Measurements from ENCODE around the gene NHS.
"Not testable (repeated sequence)": the region's sequence is repeated elsewhere in the genome, so short reads cannot be mapped to it uniquely, and the experiment has no call there.

NHS gene

DNA sequence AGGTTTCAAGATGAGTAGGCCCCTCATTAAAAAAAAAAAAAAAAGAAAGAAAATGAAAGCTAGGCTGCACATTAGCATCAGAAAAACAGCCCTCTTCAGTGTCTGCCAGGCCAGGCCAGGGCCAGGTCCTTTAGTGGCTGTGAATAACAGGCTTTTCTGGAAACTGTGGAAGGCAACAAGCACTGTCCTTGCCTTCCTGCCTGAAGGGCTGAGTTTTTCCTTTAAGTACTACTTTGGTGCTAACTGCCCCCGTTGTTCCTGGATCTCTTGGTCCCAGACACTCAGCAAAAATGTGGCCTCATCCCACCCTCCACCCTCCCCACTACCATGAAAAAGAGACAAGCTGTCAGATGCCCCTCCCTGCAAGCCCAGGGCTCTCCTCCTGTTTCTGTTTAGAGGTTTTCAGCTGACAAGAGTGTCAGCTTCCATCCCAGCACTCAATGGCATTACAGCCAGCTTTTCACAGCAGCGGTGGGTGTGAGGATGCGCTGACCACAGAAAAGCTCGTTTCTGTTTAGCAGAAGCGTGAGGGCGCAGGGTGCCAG is 174.2 kb downstream of the NHS start:
- DNase-seq (ENCODE audit: low read depth in 2 of 2), result no peak

DNA sequence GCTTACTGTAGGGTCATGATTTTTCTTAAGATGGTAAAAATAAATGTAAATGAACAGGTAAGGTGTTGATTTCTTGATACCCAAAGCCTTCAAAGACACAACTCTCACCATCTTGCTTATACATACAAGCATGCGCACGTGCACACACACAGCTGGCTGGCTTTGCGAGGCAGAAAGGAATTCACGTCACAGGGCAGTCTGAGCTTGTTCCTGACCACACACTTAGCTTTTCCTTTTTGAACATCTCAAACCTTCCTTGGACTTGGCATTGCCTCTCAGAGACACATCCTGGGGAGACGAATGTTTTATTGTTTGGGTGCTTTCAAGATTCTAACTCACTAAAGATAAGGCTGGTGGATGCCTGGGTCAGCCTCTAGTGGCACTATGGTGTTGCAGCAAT is 175.0 kb downstream of the NHS start:
- no peak for DNase-seq (ENCODE audit: low read depth in 2 of 2)

DNA sequence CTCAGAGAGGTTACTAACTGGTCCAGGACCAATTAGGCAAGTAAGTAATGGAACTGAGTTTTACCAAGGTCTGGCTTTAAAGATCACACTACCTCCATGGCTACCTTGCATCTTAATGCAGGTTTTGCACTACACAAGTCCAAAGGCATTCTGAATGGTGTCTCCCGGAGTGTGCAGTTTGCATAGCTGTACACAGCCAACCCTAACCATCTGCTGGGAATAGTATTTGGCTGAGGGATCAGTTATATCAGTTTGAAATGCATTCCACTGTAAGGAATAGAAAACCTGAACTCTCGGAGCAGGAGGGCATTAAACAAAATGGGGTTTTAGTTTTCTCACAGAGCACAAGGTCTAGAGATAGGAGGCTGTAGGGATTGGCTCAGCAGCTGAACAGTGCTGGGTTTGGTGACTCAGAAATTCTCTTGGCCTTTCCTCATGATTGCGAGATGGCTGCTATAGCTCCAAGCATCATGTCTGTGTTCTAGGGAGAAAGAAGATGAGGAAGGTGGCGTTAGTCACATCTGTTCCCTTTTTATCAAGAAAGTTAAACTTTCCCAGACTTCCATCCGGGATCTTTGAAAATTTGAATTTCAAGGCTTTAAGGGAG is 177.1 kb downstream of the NHS start:
- no peak for DNase-seq (ENCODE audit: low read depth in 2 of 2)

DNA sequence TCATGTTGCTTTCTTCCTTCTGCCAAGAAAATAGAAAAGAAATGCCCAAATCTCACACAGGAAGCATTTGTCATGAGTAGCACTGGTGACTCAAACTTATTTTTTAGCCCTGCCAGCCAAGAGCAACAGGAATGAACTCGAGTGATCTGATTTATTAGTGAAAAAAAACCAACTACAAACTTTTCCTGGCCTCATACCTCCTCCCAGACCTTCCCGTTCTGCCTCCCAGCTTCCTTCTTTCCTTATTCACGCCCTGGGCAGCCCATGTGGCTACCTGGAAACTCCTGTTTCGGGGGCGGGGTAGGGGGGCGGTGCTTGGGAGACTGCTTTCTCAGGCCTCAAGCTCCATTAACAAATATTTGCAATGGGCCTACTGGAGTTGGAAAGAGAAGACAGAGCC is 178.5 kb downstream of the NHS start:
- DNase-seq (ENCODE audit: low read depth in 2 of 2), result no peak

DNA sequence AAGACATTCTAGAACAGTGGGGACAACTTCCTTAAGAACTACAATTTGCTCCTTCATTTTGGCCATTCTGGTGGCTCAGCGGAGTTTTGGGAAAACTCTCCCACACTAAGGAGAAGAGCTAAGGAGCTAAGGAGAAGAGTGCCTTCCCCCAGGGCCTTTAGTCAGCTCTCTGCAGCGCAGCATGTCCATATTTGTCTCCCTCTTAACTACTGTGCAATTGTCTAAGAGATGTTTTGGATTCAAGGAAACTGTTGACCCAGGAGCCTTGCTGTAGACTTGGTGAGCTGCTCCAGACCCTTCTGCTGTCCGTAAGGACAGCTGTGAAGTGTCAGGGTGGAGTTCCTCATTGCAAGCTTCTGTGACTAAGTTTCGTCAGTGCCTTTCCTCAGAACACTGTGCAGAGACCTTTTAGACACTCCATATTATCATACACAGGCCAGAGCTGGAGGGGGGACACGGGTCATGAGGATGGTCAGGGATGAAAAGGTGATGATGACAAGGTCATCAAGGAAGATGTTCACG is 179.0 kb downstream of the NHS start:
- no peak for DNase-seq (ENCODE audit: low read depth in 2 of 2)

DNA sequence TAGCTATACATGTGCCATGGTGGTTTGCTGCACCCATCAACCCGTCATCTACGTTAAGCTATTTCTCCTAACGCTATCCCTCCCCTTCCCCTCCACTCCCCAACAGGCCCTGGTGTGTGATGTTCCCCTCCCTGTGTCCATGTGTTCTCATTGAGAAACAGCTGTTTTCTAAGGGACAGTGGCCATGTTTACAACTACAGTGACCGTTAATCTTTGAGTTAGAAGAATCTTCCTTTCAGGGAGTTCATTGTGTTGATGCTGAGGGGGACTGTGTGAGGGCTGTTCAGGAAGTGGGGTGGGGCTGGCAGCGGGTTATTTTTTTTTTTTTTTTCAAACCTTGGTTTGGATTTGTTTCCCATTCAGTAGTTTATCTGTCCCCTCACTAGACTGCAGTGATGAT is 179.9 kb downstream of the NHS start:
- no peak for DNase-seq (ENCODE audit: low read depth in 2 of 2)

DNA sequence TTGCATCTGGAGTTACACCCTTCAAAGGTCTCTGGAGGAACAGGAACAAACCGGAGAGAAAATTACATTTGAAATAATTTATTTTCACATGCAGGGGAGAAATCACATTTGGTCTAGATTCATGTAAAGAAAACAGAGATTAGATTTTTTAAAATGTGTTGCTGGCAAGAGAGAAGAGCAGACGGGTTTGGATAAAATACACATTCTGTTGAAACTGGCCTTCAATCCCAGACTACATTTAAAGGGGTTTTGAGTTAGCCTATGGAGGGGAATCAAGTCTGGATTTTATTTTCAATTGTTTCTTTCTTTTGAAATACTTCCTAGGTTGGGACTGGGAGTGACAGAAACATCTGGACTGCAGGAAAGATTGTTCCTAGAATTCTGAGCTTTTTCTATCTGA is 180.8 kb downstream of the NHS start:
- no peak for DNase-seq (ENCODE audit: low read depth in 2 of 2)

GRCh38 chrX:17559728-17560379 is 184.9 kb downstream of the NHS start:
- no peak for DNase-seq (ENCODE audit: low read depth in 2 of 2)

DNA sequence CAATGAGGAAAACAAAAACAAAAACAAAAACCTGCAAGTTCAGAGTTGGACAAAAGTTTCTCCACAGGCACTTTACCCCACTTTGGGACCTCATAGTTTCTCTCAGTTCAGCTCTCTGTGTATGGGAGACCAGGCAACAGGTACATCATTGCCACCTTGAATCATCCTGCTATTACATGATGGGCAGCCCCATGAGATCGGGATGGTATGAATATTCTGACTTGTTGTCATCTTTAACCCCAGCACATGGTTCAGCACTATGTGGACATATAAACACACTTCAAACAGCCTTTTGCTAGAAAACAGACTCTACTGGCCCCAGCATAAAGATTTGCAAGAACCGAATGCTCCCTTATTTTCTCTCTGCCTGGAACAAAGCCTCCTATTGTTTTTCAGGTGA is 185.4 kb downstream of the NHS start:
- DNase-seq (ENCODE audit: low read depth in 2 of 2), result no peak

- no peak for DNase-seq (ENCODE audit: low read depth in 2 of 2)
These were observed 188.1 kb downstream of the NHS start for GRCh38 chrX:17563076-17563475.

- no peak for DNase-seq (ENCODE audit: low read depth in 2 of 2)
These were observed 188.5 kb downstream of the NHS start for GRCh38 chrX:17563515-17563914.

- DNase-seq (ENCODE audit: low read depth in 2 of 2), result no peak
These were observed 189.8 kb downstream of the NHS start for GRCh38 chrX:17564689-17565409.

DNA sequence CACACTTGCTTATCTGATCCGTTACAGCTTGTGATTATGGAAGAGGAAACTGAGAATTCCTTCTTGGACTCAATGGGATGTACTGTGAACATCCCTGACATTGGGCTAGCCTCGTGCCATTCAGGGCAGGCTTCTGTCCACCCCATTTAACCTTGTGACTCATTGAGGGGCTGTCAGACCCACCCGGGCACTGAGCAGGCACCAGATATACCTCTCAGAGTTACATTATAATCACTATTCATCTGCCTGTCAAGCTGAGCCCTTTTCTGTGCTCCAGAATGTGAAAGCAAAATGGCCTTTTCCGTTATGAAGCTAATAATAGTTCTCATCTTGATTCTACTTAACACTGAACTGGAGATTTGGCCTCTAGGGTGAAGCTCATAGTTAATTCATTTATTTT is 191.7 kb downstream of the NHS start:
- DNase-seq (ENCODE audit: low read depth in 2 of 2), result no peak

- DNase-seq (ENCODE audit: low read depth in 2 of 2), result no peak
These were observed 192.2 kb downstream of the NHS start for GRCh38 chrX:17567187-17567586.

GRCh38 chrX:17567821-17568220 is 192.8 kb downstream of the NHS start:
- no peak for DNase-seq (ENCODE audit: low read depth in 2 of 2)

- not testable (repeated sequence) for DNase-seq (ENCODE audit: low read depth in 2 of 2)
These were observed 193.8 kb downstream of the NHS start for GRCh38 chrX:17568804-17569203.

GRCh38 chrX:17579026-17579425 is 204.0 kb downstream of the NHS start:
- no peak for DNase-seq (ENCODE audit: low read depth in 2 of 2)

DNA sequence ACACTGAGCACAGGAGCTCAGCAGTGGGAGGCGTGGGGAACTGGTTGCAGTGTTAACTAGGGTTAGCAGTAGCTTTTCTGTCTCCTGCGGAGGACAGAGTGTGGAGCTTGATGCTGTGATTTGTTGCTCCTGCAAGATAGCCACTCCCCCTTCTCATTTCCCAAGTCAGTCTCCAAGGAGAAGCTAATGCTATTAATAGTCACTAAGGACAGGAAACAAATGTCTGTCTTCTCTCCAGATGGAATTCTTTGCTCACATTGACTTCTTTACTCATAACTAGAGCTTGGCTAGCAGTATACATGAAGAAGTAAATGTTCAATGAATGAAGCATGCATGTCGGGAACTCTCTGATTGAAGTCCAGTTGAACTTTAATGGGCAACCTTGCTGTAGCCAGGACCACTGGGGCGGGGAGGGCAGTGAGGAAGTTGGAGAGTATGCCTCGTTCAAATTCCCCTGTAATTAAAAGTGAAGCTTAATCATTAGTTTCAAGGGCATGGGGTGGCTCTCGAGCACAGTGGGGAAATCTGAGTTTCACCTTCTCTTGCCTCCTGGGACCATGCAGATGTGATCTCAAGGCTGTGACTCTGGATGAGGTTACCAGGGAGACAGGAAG is 205.6 kb downstream of the NHS start:
- DNase-seq (ENCODE audit: low read depth in 2 of 2), result no peak

GRCh38 chrX:17581641-17582040 is 206.6 kb downstream of the NHS start:
- no peak for DNase-seq (ENCODE audit: low read depth in 2 of 2)

DNA sequence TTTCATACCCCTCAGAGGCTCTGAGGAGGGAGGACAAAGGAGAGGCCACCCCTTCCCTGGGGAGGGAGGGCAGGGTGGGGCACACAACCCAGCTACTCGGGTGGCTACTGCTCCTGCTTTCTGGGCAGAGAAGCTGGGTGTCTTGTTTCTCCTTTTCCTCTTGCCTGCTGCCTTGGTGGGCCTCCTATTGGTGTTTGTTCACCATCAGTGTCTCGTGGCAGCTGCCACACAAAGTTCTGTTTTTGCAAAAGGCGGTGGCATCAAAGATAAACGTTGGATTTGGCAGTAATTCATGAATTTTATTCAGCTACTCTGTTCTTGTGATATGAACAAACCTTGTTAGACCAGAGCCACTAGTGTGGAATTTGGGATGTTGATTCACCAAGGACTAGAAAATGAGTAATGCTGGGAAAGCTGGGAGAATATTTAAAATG is 209.3 kb downstream of the NHS start:
- DNase-seq (ENCODE audit: low read depth in 2 of 2), result no peak

GRCh38 chrX:17585006-17585405 is 210.0 kb downstream of the NHS start:
- no peak for DNase-seq (ENCODE audit: low read depth in 2 of 2)

DNA sequence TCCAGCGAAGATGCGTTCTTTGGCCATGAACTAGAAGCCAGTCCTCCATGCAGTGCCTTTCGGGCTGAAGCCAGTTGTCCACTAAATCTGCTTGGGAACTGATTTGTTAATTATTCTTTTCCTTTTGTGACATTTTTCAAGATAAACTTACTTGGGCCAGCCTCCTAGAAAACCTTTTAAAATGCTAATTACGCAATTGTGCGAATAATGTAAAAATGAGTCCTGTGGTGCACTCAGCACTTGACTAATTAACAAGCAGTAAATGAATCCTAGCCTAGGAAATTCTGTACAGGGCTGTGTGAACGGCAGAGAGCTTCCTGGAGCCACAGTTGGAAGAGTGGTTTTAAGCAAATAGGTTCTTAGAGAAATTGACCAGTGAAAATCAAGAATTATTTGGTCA is 212.4 kb downstream of the NHS start:
- DNase-seq (ENCODE audit: low read depth in 2 of 2), result no peak
